ENCODE results near the gene VPS9D1. TPM values are rescaled to one million over a fixed set of nuclear protein-coding genes. Genes with fewer than 3 reads are reported as not detected.
A peak's percentile ranks its signal among the peaks of the same experiment; 100 is the strongest.

Gene VPS9D1
- total and polyA plus RNA-seq, 3 donors from 2014 or later: 22.4 to 26.9 (median 25.0) TPM

GRCh38 chr16:89720551-89720812 is 216 bp downstream of the VPS9D1 start:
- Histone ChIP-seq H3K4me3 (peak overlapping the region; percentile 90 to 93), H3K9me3 (no peaks in the 10 kb centered on the region), H3K4me1 (peaks cover 25% of the 10 kb centered on the region), H3K27ac (peak overlapping the region; percentile 95 to 97), H3K27me3 (no peaks in the 10 kb centered on the region), H3K36me3 (ENCODE audit: low read depth, missing control alignments) (no peaks in the 10 kb centered on the region)
- WGBS, 2 donors: 0% methylated on average over 10 to 19 of the region's 29 CpGs
- intact Hi-C loops (cut with DNase I; ENCODE audit: low total_unique reads): no loop called here
- DNase-seq: peak; percentile 57
- TF ChIP-seq, protein P1, sequence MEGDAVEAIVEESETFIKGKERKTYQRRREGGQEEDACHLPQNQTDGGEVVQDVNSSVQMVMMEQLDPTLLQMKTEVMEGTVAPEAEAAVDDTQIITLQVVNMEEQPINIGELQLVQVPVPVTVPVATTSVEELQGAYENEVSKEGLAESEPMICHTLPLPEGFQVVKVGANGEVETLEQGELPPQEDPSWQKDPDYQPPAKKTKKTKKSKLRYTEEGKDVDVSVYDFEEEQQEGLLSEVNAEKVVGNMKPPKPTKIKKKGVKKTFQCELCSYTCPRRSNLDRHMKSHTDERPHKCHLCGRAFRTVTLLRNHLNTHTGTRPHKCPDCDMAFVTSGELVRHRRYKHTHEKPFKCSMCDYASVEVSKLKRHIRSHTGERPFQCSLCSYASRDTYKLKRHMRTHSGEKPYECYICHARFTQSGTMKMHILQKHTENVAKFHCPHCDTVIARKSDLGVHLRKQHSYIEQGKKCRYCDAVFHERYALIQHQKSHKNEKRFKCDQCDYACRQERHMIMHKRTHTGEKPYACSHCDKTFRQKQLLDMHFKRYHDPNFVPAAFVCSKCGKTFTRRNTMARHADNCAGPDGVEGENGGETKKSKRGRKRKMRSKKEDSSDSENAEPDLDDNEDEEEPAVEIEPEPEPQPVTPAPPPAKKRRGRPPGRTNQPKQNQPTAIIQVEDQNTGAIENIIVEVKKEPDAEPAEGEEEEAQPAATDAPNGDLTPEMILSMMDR (IDR thresholded peaks at IDR 0.05): no peak
- no peak for TF ChIP-seq POLR2A (IDR thresholded peaks at IDR 0.05)

DNA sequence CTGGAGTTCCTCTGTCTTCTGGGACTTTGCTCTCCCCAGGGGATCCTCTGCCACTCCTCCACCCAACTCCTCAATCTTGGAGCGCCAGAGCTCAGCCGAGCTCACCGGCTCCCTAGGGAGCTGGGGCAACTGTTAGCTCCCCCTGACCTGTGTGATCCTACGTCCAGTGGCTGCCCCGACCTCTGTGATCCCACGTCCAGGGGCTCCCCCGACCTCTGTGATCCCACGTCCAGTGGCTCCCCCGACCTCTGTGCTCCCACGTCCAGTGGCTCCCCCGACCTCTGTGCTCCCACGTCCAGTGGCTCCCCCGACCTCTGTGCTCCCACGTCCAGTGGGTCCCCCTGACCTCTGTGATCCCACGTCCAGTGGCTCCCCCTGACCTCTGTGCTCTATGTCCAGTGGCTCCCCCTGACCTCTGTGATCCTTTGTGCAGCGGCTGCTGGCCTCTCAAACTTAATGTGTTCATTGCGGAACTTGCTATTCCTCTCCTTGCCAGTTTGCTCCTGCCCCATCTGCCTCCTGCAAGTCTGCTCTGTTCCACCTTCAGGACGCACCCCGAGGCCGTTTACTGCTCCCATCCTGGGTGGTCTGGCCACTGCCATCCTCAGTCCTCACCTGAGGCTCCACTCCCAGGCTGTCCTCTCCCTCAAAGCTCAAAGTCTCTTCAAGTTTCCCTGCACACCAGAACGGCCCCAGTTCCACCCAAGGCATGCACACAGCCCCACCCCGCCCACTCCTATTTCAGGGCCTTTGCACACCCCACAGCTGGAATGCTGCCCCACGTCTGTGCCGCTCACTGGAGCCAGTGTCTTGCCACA is 2.8 kb downstream of the VPS9D1 start:
- TF ChIP-seq POLR2A (IDR thresholded peaks at IDR 0.05): no peak
- TF ChIP-seq, protein P1 (IDR thresholded peaks at IDR 0.05): no peak
- H3K27me3 ChIP-seq: no peaks in the 10 kb centered on the region
- intact Hi-C loops (cut with DNase I; ENCODE audit: low total_unique reads): no loop called here
- no peak for DNase-seq
- no peak overlapping the region for H3K27ac ChIP-seq
- no peaks in the 10 kb centered on the region for H3K36me3 ChIP-seq (ENCODE audit: low read depth, missing control alignments)
- H3K9me3 ChIP-seq: no peaks in the 10 kb centered on the region
- no peak overlapping the region for H3K4me3 ChIP-seq
- WGBS, 2 donors: 86 to 87% methylated on average over 24 of the region's 24 CpGs
- peaks cover 13% of the 10 kb centered on the region for H3K4me1 ChIP-seq

DNA sequence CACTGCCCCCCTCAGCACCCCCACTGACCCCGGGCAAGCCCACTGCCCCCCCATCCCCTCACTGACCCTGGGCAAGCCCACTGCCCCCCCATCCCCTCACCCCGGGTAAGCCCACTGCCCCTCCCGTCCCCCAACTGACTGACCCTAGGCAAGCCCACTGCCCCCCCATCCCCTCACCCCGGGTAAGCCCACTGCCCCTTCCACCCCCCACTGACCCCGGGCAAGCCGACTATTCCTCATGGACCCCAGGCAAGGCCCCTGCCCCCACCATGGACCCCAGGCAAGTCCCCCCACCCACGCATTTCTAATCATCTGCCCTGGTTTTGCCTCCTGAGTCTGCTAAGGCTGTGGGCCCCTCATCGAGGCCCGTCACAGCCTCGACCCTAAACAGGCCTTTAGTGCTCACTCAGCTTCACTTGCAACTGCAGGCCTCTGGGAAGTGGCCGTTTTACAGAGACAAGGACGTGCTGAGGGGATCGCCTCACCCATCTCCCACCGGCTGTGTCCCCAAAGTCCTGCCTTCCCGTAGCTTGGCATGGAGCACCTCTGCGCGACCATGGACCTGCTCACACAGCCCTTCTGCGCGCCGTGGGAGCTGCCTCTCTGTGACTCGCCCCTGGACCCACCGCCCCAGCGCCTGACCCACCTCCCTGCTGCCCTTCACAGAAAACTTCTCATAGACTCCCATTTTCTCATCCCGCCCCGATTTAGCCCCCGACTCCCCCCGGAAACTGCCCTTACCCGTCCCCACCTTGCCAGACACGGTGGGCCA is 3.6 kb downstream of the VPS9D1 start:
- no peak overlapping the region for H3K27ac ChIP-seq
- H3K36me3 ChIP-seq (ENCODE audit: low read depth, missing control alignments): no peaks in the 10 kb centered on the region
- DNase-seq: no peak
- no peaks in the 10 kb centered on the region for H3K9me3 ChIP-seq
- no peak for TF ChIP-seq POLR2A (IDR thresholded peaks at IDR 0.05)
- TF ChIP-seq, protein P1 (IDR thresholded peaks at IDR 0.05): no peak
- WGBS, 2 donors: 91 to 93% methylated on average over 20 to 28 of the region's 29 CpGs
- intact Hi-C loops (cut with DNase I; ENCODE audit: low total_unique reads): no loop called here
- no peaks in the 10 kb centered on the region for H3K27me3 ChIP-seq
- no peak overlapping the region for H3K4me3 ChIP-seq
- peaks cover 5% of the 10 kb centered on the region for H3K4me1 ChIP-seq

GRCh38 chr16:89716493-89716892 is 4.2 kb downstream of the VPS9D1 start:
- Histone ChIP-seq H3K9me3 (no peaks in the 10 kb centered on the region), H3K4me1 (peaks cover 5% of the 10 kb centered on the region), H3K27me3 (no peaks in the 10 kb centered on the region), H3K4me3 (no peak overlapping the region), H3K36me3 (ENCODE audit: low read depth, missing control alignments) (no peaks in the 10 kb centered on the region), H3K27ac (no peak overlapping the region)
- WGBS, 2 donors: 92 to 93% methylated on average over 13 to 15 of the region's 15 CpGs
- intact Hi-C loops (cut with DNase I; ENCODE audit: low total_unique reads): no loop called here
- no peak for TF ChIP-seq POLR2A (IDR thresholded peaks at IDR 0.05)
- TF ChIP-seq, protein P1 (IDR thresholded peaks at IDR 0.05): no peak
- DNase-seq: no peak
